ENCODE measurements around the gene TAOK2.

DNA sequence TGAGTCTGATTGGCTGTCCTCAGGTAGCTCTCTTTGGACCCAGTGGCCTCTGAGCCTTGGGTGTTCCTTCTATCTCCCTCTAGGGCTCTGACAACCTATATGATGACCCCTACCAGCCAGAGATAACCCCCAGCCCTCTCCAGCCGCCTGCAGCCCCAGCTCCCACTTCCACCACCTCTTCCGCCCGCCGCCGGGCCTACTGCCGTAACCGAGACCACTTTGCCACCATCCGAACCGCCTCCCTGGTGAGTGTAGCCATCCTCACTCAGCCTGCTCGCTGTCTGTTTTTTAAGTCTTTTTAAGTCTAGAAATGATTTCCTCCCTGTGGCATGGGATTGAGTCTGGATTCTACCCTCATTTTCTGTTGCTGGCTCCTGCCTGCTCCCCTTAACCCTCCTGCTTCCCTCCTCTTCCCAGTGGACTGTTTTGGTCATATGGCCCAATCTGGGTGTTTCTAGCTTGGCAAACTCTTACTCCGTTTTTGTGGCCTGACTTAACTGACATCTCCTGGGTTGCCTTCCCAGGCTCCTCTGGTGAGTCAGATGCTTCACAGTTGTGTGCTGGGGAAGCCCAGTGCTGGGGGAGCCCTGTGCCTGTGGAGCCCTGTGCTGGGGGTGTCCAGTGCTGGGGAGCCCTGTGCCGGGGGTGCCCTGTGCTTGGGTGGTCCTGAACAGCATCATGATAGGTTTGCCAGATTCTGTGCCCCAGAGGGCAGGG is 9.9 kb downstream of the TAOK2 start:
- TF ChIP-seq, protein P1, sequence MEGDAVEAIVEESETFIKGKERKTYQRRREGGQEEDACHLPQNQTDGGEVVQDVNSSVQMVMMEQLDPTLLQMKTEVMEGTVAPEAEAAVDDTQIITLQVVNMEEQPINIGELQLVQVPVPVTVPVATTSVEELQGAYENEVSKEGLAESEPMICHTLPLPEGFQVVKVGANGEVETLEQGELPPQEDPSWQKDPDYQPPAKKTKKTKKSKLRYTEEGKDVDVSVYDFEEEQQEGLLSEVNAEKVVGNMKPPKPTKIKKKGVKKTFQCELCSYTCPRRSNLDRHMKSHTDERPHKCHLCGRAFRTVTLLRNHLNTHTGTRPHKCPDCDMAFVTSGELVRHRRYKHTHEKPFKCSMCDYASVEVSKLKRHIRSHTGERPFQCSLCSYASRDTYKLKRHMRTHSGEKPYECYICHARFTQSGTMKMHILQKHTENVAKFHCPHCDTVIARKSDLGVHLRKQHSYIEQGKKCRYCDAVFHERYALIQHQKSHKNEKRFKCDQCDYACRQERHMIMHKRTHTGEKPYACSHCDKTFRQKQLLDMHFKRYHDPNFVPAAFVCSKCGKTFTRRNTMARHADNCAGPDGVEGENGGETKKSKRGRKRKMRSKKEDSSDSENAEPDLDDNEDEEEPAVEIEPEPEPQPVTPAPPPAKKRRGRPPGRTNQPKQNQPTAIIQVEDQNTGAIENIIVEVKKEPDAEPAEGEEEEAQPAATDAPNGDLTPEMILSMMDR (IDR thresholded peaks at IDR 0.05) = no peak
- TF ChIP-seq POLR2AphosphoS5 (IDR thresholded peaks at IDR 0.05) (no peak), POLR2A (IDR thresholded peaks at IDR 0.05) (no peak)
